Neural crest cell (in vitro differentiated cells): Measurements from ENCODE around the gene TBXAS1. TPM values are rescaled to one million over a fixed set of nuclear protein-coding genes. Genes with fewer than 3 reads are reported as not detected.

Experiments used
- DNase-seq: peaks from one replicate; pipeline ENCODE4 v3.0.0; 2021; ENCODE audit warnings: low read depth, mixed read lengths, low spot score
- H3K27ac Mint-ChIP-seq: one replicate; pipeline ENCODE4 v1.8.0; 2021; ENCODE audit warnings: mild to moderate bottlenecking, mixed read lengths; ENCODE audit not compliant: unreplicated experiment
- H3K27me3 Mint-ChIP-seq: 2 replicates; pipeline ENCODE4 v1.8.0; 2021; ENCODE audit warnings: low read depth, mild to moderate bottlenecking, mixed read lengths
- H3K36me3 Mint-ChIP-seq: 2 replicates; pipeline ENCODE4 v1.8.0; 2021; ENCODE audit warnings: low read depth, mild to moderate bottlenecking, mixed read lengths
- H3K4me1 Mint-ChIP-seq: 2 replicates; pipeline ENCODE4 v1.8.0; 2021; ENCODE audit warnings: mixed read lengths
- H3K4me3 Mint-ChIP-seq: one replicate; pipeline ENCODE4 v1.8.0; 2021; ENCODE audit warnings: mild to moderate bottlenecking, mixed read lengths
- H3K9me3 Mint-ChIP-seq: 2 replicates; pipeline ENCODE4 v1.8.0; 2021; ENCODE audit warnings: mixed read lengths
- CTCF ChIP-seq: fragments of 200-600 bp; sonication (generic); conservative IDR thresholded peaks from 2 replicates; pipeline ENCODE4 v1.5.0; 2021; ENCODE audit warnings: antibody characterized with exemption, mild to moderate bottlenecking
- total RNA-seq: library from RNA; stranded (reverse); gene quantifications from 2 replicates; pipeline ENCODE4 v1.2.1, GENCODE V29; 2021

Gene TBXAS1
- total RNA-seq, 1 donor from 2014 or later = 5.7 TPM

- no peak for TF ChIP-seq CTCF
- H3K4me3 Mint-ChIP-seq = no peak overlapping the region
- H3K27me3 Mint-ChIP-seq = no peaks in the 10 kb centered on the region
- DNase-seq = no peak
- no peaks in the 10 kb centered on the region for H3K4me1 Mint-ChIP-seq
- no peaks in the 10 kb centered on the region for H3K36me3 Mint-ChIP-seq
- no peak overlapping the region for H3K27ac Mint-ChIP-seq
- H3K9me3 Mint-ChIP-seq = no peaks in the 10 kb centered on the region
These were observed 205.4 kb downstream of the TBXAS1 start for GRCh38 chr7:140034421-140034820.

GRCh38 chr7:140035400-140036223, 206.5 kb downstream of the TBXAS1 start:
- no peaks in the 10 kb centered on the region for H3K27me3 Mint-ChIP-seq
- TF ChIP-seq CTCF = no peak
- no peaks in the 10 kb centered on the region for H3K9me3 Mint-ChIP-seq
- no peak overlapping the region for H3K4me3 Mint-ChIP-seq
- H3K36me3 Mint-ChIP-seq = no peaks in the 10 kb centered on the region
- H3K4me1 Mint-ChIP-seq = no peaks in the 10 kb centered on the region
- H3K27ac Mint-ChIP-seq = no peak overlapping the region
- DNase-seq = no peak

- DNase-seq = no peak
- TF ChIP-seq CTCF = no peak
- Mint-ChIP-seq H3K27ac (no peak overlapping the region), H3K4me3 (no peak overlapping the region), H3K4me1 (no peaks in the 10 kb centered on the region), H3K27me3 (no peaks in the 10 kb centered on the region), H3K36me3 (no peaks in the 10 kb centered on the region), H3K9me3 (no peaks in the 10 kb centered on the region)
These were observed 207.3 kb downstream of the TBXAS1 start for GRCh38 chr7:140036224-140036962.

DNA sequence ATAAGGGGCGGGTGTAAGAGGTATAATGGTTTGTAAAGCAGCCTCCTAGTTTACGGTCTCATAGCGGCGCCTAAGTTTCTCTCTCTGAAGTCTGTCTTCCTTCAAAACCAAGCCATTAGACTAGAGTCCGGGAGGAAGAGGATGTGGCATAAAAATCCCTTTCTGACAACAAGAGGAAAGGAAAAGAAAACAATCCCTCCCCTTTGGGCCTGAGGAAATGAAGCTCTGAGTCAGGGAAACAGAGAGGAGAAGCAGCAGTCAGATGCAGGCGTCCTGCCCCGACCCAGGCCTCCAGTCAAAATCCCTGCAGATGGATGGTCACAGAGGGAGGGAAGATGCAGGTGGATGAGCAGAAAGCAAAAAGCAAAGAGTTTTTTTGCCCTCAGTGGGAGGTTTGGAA, 210.0 kb downstream of the TBXAS1 start:
- Mint-ChIP-seq H3K9me3 (no peaks in the 10 kb centered on the region), H3K4me1 (no peaks in the 10 kb centered on the region), H3K27me3 (no peaks in the 10 kb centered on the region), H3K36me3 (no peaks in the 10 kb centered on the region), H3K4me3 (no peak overlapping the region), H3K27ac (no peak overlapping the region)
- TF ChIP-seq CTCF = no peak
- no peak for DNase-seq

GRCh38 chr7:140039896-140040295, 210.8 kb downstream of the TBXAS1 start:
- no peak overlapping the region for H3K27ac Mint-ChIP-seq
- no peaks in the 10 kb centered on the region for H3K9me3 Mint-ChIP-seq
- no peak overlapping the region for H3K4me3 Mint-ChIP-seq
- TF ChIP-seq CTCF = no peak
- no peaks in the 10 kb centered on the region for H3K4me1 Mint-ChIP-seq
- no peak for DNase-seq
- H3K27me3 Mint-ChIP-seq = no peaks in the 10 kb centered on the region
- no peaks in the 10 kb centered on the region for H3K36me3 Mint-ChIP-seq
